OCI-LY7 (cell line): ENCODE results near the gene P3H3. TPM values are rescaled to one million over a fixed set of nuclear protein-coding genes. Genes with fewer than 3 reads are reported as not detected.
A peak's percentile ranks its signal among the peaks of the same experiment; 100 is the strongest.

Source experiments
- BruUV-seq: library from RNA; stranded (reverse); fragments of 400-500 nt; replicated peaks from 2 replicates; lab custom pipeline; 2021; lab: Mats Ljungman, UMichigan
- CTCF ChIA-PET: fragments of 300-600 bp; sonication (Branson Sonifier 250); formaldehyde crosslinking; loops from one replicate; lab custom pipeline; 2022; ENCODE audit warnings: antibody characterized with exemption; ENCODE audit not compliant: unreplicated experiment; lab: Charles Lee
- POLR2A ChIA-PET: fragments of 300-600 bp; sonication (Branson Sonifier 250); formaldehyde crosslinking; loops from one replicate; lab custom pipeline; 2022; ENCODE audit warnings: antibody characterized with exemption; lab: Charles Lee
- DNase-seq: peaks from one replicate; pipeline ENCODE4 v3.0.0-alpha.2; 2015; ENCODE audit warnings: low spot score
- H2AFZ ChIP-seq: fragments of 200-600 bp; sonication (generic), shearing (Covaris generic); 2 replicates; pipeline ENCODE4 v1.6.1; 2014; ENCODE audit warnings: mild to moderate bottlenecking, antibody characterized with exemption, low read length, moderate library complexity
- H3K27ac ChIP-seq: fragments of 200-600 bp; sonication (generic); 2 replicates; pipeline ENCODE4 v1.5.1; 2014; ENCODE audit warnings: mixed run types, low read depth, mild to moderate bottlenecking, moderate library complexity, low read length, inconsistent platforms; ENCODE audit not compliant: poor library complexity, severe bottlenecking
- H3K36me3 ChIP-seq: fragments of 200-600 bp; sonication (generic); 2 replicates; pipeline ENCODE4 v1.6.1; 2014; ENCODE audit warnings: mild to moderate bottlenecking, antibody characterized with exemption, low read length, moderate library complexity, mixed read lengths; ENCODE audit not compliant: insufficient read depth
- H3K4me1 ChIP-seq: fragments of 200-600 bp; sonication (generic); 2 replicates; pipeline ENCODE4 v1.5.1; 2014; ENCODE audit warnings: mild to moderate bottlenecking, low read length; ENCODE audit not compliant: insufficient read depth, poor library complexity, severe bottlenecking
- H3K4me2 ChIP-seq: fragments of 200-600 bp; sonication (generic); 2 replicates; pipeline ENCODE4 v1.6.1; 2014; ENCODE audit warnings: mild to moderate bottlenecking, low read length
- H3K4me3 ChIP-seq: fragments of 200-600 bp; sonication (generic); 2 replicates; pipeline ENCODE4 v1.5.1; 2014; ENCODE audit warnings: mild to moderate bottlenecking, low read depth, low read length; ENCODE audit not compliant: poor library complexity, severe bottlenecking
- H3K79me2 ChIP-seq: fragments of 200-600 bp; sonication (generic); 2 replicates; pipeline ENCODE4 v1.6.1; 2016; ENCODE audit warnings: low read depth, mild to moderate bottlenecking, low read length, moderate library complexity, mixed read lengths; ENCODE audit not compliant: insufficient read depth
- H3K9me2 ChIP-seq: fragments of 200-600 bp; sonication (generic); 2 replicates; pipeline ENCODE4 v1.6.1; 2016; ENCODE audit warnings: mild to moderate bottlenecking, low read length, mixed read lengths; ENCODE audit not compliant: insufficient read depth
- H3K9me3 ChIP-seq: fragments of 200-600 bp; sonication (generic); 2 replicates; pipeline ENCODE4 v1.6.1; 2014; ENCODE audit warnings: mild to moderate bottlenecking, mixed run types, low read length, mixed read lengths
- H4K20me1 ChIP-seq: fragments of 200-600 bp; sonication (generic); 2 replicates; pipeline ENCODE4 v1.6.1; 2014; ENCODE audit warnings: mild to moderate bottlenecking, antibody characterized with exemption, low read length, moderate library complexity, mixed read lengths; ENCODE audit not compliant: insufficient read depth
- EZH2phosphoT487 ChIP-seq: fragments of 200-600 bp; sonication (generic); IDR thresholded peaks from 2 replicates; pipeline ENCODE4 v1.6.1; 2018; ENCODE audit warnings: low read depth, borderline replicate concordance, mild to moderate bottlenecking, mixed run types, antibody characterized with exemption, low read length, moderate library complexity, mixed read lengths
- intact Hi-C: fragments of 100-400 bp; cut with micrococcal nuclease; formaldehyde crosslinking; loops from one replicate; pipeline ENCODE4 v1.10.0; 2022; ENCODE audit not compliant: unreplicated experiment
- total RNA-seq, 2 experiments: library from RNA; depleted of rRNA in 1 of 2; stranded (reverse); fragments of >200 nt in 1 of 2; shearing (Covaris generic) in 1 of 2; gene quantifications; 2 replicates each; pipeline ENCODE4 v1.2.3, GENCODE V29; 2014 to 2022
- TF ChIP-seq, protein P1 (sequence below): fragments of 200-600 bp; sonication (generic); conservative IDR thresholded peaks from 2 replicates; pipeline ENCODE4 v1.5.1; 2014; ENCODE audit warnings: mild to moderate bottlenecking, antibody characterized with exemption, low read length, moderate library complexity, mixed read lengths

P3H3 gene
- total RNA-seq, 2 experiments from 2014 or later, result 0.93 to 1.0 TPM

DNA sequence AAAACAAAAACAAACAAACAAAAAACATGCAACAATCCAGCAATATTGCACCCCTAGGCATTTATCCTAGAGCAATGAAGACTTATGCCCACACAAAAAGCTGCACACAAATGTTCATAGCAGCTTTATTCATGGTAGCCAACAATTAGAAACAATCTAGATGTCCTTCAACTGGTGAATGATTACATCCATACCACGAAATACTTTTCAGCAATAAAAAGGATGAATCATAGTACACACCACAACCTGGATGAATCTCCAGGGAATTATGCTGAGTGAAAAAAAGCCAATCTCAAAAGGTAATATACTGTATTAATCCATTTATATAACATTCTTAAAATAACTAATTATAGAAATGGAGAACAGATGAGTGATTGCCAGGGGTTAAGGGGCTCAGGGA lies 21.0 kb upstream of the P3H3 start:
- no peaks in the 10 kb centered on the region for H4K20me1 ChIP-seq
- H3K36me3 ChIP-seq, result no peaks in the 10 kb centered on the region
- H3K4me1 ChIP-seq, result peaks cover 4% of the 10 kb centered on the region
- TF ChIP-seq, protein P1, sequence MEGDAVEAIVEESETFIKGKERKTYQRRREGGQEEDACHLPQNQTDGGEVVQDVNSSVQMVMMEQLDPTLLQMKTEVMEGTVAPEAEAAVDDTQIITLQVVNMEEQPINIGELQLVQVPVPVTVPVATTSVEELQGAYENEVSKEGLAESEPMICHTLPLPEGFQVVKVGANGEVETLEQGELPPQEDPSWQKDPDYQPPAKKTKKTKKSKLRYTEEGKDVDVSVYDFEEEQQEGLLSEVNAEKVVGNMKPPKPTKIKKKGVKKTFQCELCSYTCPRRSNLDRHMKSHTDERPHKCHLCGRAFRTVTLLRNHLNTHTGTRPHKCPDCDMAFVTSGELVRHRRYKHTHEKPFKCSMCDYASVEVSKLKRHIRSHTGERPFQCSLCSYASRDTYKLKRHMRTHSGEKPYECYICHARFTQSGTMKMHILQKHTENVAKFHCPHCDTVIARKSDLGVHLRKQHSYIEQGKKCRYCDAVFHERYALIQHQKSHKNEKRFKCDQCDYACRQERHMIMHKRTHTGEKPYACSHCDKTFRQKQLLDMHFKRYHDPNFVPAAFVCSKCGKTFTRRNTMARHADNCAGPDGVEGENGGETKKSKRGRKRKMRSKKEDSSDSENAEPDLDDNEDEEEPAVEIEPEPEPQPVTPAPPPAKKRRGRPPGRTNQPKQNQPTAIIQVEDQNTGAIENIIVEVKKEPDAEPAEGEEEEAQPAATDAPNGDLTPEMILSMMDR, result no peak
- TF ChIP-seq EZH2phosphoT487, result no peak
- H3K4me3 ChIP-seq, result no peak overlapping the region
- no peaks in the 10 kb centered on the region for H3K79me2 ChIP-seq
- no peak overlapping the region for H2AFZ ChIP-seq
- BruUV-seq, result no TSS peak
- H3K27ac ChIP-seq, result no peak overlapping the region
- no peak overlapping the region for H3K4me2 ChIP-seq
- intact Hi-C loops, result no loop called here
- H3K9me3 ChIP-seq, result no peaks in the 10 kb centered on the region
- no peak for DNase-seq
- POLR2A ChIA-PET, result no interaction called here
- H3K9me2 ChIP-seq, result no peaks in the 10 kb centered on the region
- CTCF ChIA-PET, result no interaction called here

DNA sequence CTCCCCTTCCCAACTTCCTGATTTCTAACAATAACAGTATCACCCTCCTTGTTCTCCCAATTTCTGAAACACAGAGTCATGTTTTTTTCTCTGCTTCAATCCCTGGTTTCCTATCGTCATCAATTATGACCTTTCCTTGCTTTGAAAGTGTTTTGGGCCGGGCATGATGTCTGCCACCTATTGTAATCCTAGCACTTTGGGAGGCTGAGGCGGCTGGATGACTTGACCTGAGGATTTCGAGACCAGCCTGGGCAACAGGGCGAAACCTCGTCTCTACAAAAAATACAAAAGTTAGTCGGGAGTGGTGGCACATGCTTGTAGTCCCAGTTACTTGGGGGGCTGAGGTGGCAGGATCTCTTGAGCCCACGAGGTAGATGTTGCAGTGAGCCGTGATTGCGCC lies 19.2 kb upstream of the P3H3 start:
- H3K4me2 ChIP-seq, result no peak overlapping the region
- no peaks in the 10 kb centered on the region for H3K9me3 ChIP-seq
- DNase-seq, result no peak
- no peaks in the 10 kb centered on the region for H3K79me2 ChIP-seq
- H3K36me3 ChIP-seq, result no peaks in the 10 kb centered on the region
- H3K27ac ChIP-seq, result no peak overlapping the region
- no peak overlapping the region for H3K4me3 ChIP-seq
- H4K20me1 ChIP-seq, result no peaks in the 10 kb centered on the region
- no peak overlapping the region for H2AFZ ChIP-seq
- no TSS peak for BruUV-seq
- no peaks in the 10 kb centered on the region for H3K9me2 ChIP-seq
- TF ChIP-seq, protein P1, result no peak
- no peak for TF ChIP-seq EZH2phosphoT487
- ChIA-PET POLR2A (interaction anchor here (1.1 kb wide), 1 partner anchor 17 kb away, joined by 3 read pairs; no protein-coding TSS in a partner anchor), CTCF (no interaction called here)
- intact Hi-C loops, result no loop called here
- peaks cover 18% of the 10 kb centered on the region for H3K4me1 ChIP-seq

- TF ChIP-seq, protein P1, result no peak
- TF ChIP-seq EZH2phosphoT487, result no peak
- Histone ChIP-seq H3K36me3 (no peaks in the 10 kb centered on the region), H4K20me1 (no peaks in the 10 kb centered on the region), H3K4me2 (no peak overlapping the region), H2AFZ (peak overlapping the region; percentile 61), H3K27ac (no peak overlapping the region), H3K79me2 (no peaks in the 10 kb centered on the region), H3K4me1 (peaks cover 18% of the 10 kb centered on the region), H3K9me2 (no peaks in the 10 kb centered on the region), H3K4me3 (no peak overlapping the region), H3K9me3 (no peaks in the 10 kb centered on the region)
- ChIA-PET CTCF (no interaction called here), POLR2A (interaction anchor here (0.6 to 0.8 kb wide), 4 partner anchors 52 to 686 kb away, joined by 3 to 7 read pairs (median 4); partner anchors contain the start of gene VWF)
- BruUV-seq, result no TSS peak
- intact Hi-C loops, result no loop called here
- no peak for DNase-seq
Observed at GRCh38 chr12:6810758-6811157, 17.4 kb upstream of the P3H3 start.
